ENCODE results near the gene KDM4F.

Gene KDM4F

DNA sequence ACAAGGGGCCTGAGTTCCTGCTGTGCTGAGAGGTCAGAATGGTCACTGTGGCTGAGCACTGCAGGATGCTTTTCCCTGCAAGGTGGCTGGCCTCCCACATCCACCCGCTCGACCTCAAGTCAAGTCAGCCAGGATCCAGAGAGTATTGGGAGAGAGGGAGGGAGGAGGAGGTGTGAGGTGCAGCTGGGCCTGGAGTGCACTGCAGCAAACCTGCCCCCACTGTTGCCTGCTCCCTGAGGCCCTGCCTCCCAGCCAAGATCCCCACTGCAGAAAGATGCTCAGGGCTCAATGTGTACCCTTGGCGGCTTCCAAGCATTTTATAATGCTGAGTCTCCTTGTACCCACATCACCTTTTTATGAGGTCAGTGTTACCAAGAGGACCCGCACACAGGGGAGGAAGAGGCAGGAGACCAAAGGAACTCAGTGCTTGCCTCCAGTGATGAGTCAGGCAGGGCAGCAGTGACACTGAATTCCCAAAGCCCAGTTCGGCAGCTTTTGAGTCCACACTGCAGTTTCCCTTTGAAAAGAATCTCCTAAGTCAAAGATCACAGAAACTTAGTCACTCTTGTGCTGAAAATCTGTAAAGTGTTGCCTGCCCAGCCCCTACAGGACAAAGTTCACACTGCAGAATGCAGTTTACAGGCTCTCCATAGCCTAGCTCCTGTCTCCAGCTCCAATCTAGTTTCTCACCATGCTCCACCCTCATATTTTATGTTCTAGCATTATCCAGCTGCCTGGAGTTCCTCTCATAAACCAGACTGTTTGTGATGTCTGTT lies 43.5 kb downstream of the KDM4F start:
- no peak for DNase-seq

DNA sequence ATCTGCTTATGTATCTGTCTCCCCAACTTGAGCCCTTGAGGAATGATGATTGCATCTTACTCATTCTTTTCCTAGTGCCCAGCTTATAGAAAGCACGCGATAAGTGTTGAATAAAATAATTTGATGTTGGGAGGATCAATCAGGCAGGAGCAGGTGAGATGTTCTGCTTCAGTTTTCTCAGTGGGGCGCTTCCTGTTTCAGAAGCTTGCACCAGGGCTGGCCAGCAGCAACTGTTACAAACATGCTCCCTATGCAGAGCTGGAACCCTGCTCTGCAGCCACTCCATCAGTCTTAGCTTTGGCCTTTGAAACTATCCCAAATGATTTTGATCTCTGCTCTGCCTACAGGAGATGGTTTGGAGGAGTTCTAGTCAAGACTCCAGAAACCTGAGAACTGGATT lies 44.3 kb downstream of the KDM4F start:
- no peak for DNase-seq

DNA sequence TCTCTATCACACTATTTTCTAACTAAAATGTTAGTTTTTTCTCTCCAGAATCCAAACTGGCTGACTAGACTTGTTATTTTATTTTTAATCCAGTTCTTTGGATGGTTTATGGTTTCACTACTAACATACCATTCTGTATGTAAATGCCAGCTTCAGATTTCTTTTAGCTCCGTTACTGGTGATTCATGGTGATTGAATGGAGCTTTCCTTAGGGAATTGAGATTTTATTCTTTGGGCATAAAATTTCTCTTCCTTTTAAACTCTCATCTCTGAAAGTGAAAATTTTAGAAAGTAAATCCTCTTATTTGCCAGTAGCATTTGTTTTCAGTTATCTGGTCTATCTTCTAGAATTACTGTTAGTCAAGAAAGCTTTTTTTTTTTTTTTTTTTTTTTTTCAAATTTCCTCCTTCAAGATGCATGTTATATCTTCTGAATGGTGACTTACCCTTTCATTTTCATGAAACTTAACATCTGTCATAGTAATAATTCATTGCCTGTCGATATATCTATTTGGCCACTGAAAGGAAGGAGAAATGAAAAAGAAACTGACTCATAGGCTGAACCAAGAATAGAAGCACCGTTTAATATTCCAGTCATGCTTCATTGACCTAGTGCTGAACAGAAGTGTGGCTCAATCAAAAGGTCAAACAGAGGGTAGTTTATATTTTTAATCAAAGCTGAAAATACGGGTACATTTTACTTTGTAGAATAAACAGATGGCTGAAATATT lies 46.8 kb downstream of the KDM4F start:
- DNase-seq: no peak

DNA sequence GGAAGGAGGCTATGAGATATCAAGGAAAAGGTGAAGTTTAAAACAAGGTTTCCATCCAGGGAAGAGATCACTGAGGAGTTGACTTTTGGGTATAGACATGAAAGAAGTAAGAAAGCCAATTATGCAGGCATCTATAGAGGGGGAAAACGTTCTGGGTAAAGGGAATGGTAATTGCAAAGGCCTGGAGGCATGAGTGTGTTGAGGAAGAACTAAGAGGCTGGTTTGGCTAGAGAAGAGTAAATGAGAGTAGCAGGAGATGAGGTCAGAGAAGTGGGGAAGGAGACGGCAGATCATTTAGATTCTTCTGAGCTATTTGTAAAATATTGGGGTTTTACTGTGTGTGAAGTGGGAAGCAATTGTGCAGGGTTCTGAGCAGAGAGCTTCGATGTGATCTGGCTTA lies 48.0 kb downstream of the KDM4F start:
- DNase-seq: no peak

DNA sequence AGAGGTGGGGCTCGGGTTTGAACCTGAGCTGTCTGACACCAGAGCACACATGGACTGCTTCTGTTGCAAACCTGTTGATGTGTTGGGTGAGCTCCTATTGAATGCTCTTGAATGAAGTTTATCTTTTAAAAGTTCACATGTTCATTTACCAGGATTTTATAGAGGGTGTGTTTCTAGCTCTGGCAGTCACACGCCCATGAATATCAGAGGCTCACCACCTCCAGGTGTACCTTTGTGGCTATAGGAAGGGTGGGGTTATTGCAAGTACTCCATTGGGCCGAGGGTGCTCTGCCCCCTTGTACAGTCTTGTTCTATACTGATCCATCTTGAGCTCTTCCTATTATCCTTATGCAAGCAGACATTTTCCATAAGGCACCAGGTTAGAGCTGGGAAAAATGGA lies 49.6 kb downstream of the KDM4F start:
- no peak for DNase-seq

DNA sequence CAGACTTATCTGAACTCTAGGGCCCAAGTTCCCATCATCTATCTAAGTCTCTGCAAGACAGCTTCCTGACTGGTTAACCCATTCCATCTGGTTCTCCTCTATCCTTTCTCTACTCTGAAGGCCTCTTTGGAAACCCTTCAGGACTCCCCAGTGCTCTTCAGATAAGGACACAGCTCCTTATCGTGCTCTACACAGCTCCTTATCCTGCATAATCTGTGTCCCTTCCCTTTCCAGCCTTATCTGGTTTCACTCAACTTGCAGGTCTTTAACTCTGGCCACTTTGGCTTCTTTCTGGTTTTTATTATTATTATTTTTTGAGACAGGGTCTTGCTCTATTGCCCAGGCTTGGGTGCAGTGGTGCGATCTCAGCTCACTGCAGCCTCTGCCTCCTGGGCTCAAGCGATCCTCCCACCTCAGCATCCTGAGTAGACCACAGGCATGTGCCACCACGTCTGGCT lies 51.0 kb downstream of the KDM4F start:
- no peak for DNase-seq
